Endothelial cell of umbilical vein (primary cell): Measurements from ENCODE around the gene ZBTB8A. TPM values are rescaled to one million over a fixed set of nuclear protein-coding genes. Genes with fewer than 3 reads are reported as not detected.

Experiments used
- BruUV-seq: library from RNA; stranded (reverse); fragments of 400-500 nt; replicated peaks from 2 replicates; lab custom pipeline; 2021; lab: Mats Ljungman, UMichigan
- CTCF ChIA-PET: fragments of 300-600, 350-600 bp; sonication (Branson Sonifier 250); formaldehyde crosslinking; loops from one replicate; lab custom pipeline; 2021; ENCODE audit warnings: antibody characterized with exemption, inconsistent platforms; lab: Charles Lee
- POLR2A ChIA-PET: fragments of 300-600, 350-600 bp; sonication (Branson Sonifier 250); formaldehyde crosslinking; loops from one replicate; lab custom pipeline; 2021; ENCODE audit warnings: antibody characterized with exemption, inconsistent platforms; lab: Charles Lee
- DNase-seq: peaks from one replicate; pipeline ENCODE4 v3.0.0-alpha.2; 2011; ENCODE audit warnings: low read depth, low spot score
- FAIRE-seq: peaks from 2 replicates; lab custom pipeline; 2011; peaks lifted over from hg19 to GRCh38; lab: Jason Lieb, UNC
- H2AFZ ChIP-seq: 2 replicates; pipeline ENCODE4 v1.6.0; 2012; ENCODE audit warnings: low read depth, low read length, control low read depth, inconsistent platforms
- H3K27ac ChIP-seq: 2 replicates; pipeline ENCODE4 v1.5.1; 2011; ENCODE audit warnings: low read depth, mild to moderate bottlenecking, control low read depth, low read length, moderate library complexity; ENCODE audit not compliant: insufficient read depth
- H3K27me3 ChIP-seq, 2 experiments: 2 replicates each; pipeline versions ENCODE4 v1.6.0 to v1.6.1; 2011; ENCODE audit warnings: low read length in 2 of 2, mixed read lengths in 1 of 2; ENCODE audit not compliant: control insufficient read depth in 2 of 2, insufficient read depth in 2 of 2
- H3K36me3 ChIP-seq, 2 experiments: 2 replicates in 1 of 2; 3 replicates in 1 of 2; pipeline ENCODE4 v1.5.1; 2011; ENCODE audit warnings: low read length in 2 of 2, mild to moderate bottlenecking in 1 of 2, moderate library complexity in 1 of 2; ENCODE audit not compliant: control insufficient read depth in 2 of 2, insufficient read depth in 2 of 2; ENCODE audit errors: extremely low read depth in 1 of 2
- H3K4me1 ChIP-seq: 3 replicates; pipeline ENCODE4 v1.5.1; 2011; ENCODE audit warnings: mild to moderate bottlenecking, low read length; ENCODE audit not compliant: control insufficient read depth, insufficient read depth; ENCODE audit errors: extremely low read depth
- H3K4me2 ChIP-seq: 2 replicates; pipeline ENCODE4 v1.6.1; 2011; ENCODE audit warnings: low read length, control low read depth, mixed read lengths; ENCODE audit not compliant: insufficient read depth
- H3K4me3 ChIP-seq, 3 experiments: fragments of 200-600 bp in 1 of 3; sonication (generic), shearing (Covaris generic) in 1 of 3; replicated peaks in 1 of 3; 2 replicates each; pipeline ENCODE4 v1.5.1; 2011 to 2016; ENCODE audit warnings: control low read depth in 3 of 3, low read length in 3 of 3, mild to moderate bottlenecking in 2 of 3, inconsistent platforms in 1 of 3, low read depth in 1 of 3, moderate library complexity in 1 of 3; ENCODE audit not compliant: insufficient read depth in 1 of 3
- H3K79me2 ChIP-seq: 2 replicates; pipeline ENCODE4 v1.6.0; 2012; ENCODE audit warnings: low read length, inconsistent platforms; ENCODE audit not compliant: control insufficient read depth, insufficient read depth
- H3K9ac ChIP-seq: replicated peaks from 2 replicates; pipeline ENCODE3; 2011; ENCODE audit warnings: low read length, control low read depth; ENCODE audit not compliant: insufficient read depth; ENCODE audit errors: extremely low read depth
- H3K9me1 ChIP-seq: replicated peaks from 3 replicates; pipeline ENCODE4 v1.6.0; 2011; ENCODE audit warnings: mild to moderate bottlenecking, low read length; ENCODE audit not compliant: control insufficient read depth, insufficient read depth; ENCODE audit errors: extremely low read depth
- H3K9me3 ChIP-seq: replicated peaks from 2 replicates; pipeline ENCODE4 v1.5.1; 2012; ENCODE audit warnings: low read length, inconsistent platforms; ENCODE audit not compliant: control insufficient read depth, insufficient read depth
- H4K20me1 ChIP-seq: replicated peaks from 2 replicates; pipeline ENCODE3; 2011; ENCODE audit warnings: mild to moderate bottlenecking, low read length; ENCODE audit not compliant: control insufficient read depth, insufficient read depth; ENCODE audit errors: extremely low read depth
- EZH2 ChIP-seq: IDR thresholded peaks from 2 replicates; pipeline ENCODE4 v1.6.1; 2012; ENCODE audit warnings: borderline replicate concordance, low read depth, mild to moderate bottlenecking, moderate library complexity, low read length, inconsistent platforms; ENCODE audit not compliant: severe bottlenecking
- FOS ChIP-seq: IDR thresholded peaks from 2 replicates; pipeline ENCODE4 v1.6.1; 2011; ENCODE audit warnings: mild to moderate bottlenecking, low read length, moderate library complexity, borderline replicate concordance; ENCODE audit not compliant: insufficient read depth
- GATA2 ChIP-seq: IDR thresholded peaks from 2 replicates; pipeline ENCODE4 v1.7.0; 2011; ENCODE audit warnings: low read depth, mild to moderate bottlenecking, moderate library complexity, mixed read lengths, low read length; ENCODE audit not compliant: insufficient read length, insufficient read depth
- JUN ChIP-seq: IDR thresholded peaks from 2 replicates; pipeline ENCODE4 v1.6.1; 2011; ENCODE audit warnings: borderline replicate concordance, low read depth; ENCODE audit not compliant: insufficient read length, insufficient read depth
- MYC ChIP-seq: IDR thresholded peaks from one replicate; pipeline ENCODE4 v1.6.1; 2011; ENCODE audit warnings: mild to moderate bottlenecking, low read depth, low read length
- POLR2A ChIP-seq: IDR thresholded peaks from 2 replicates; pipeline ENCODE4 v1.6.1; 2012; ENCODE audit warnings: low read depth, mild to moderate bottlenecking, control low read depth, low read length
- POLR2AphosphoS5 ChIP-seq: IDR thresholded peaks from 2 replicates; pipeline ENCODE4 v1.6.1; 2012; ENCODE audit warnings: low read depth, mild to moderate bottlenecking, control low read depth, low read length, moderate library complexity; ENCODE audit not compliant: insufficient read depth
- dilution Hi-C: fragments of 300-500 bp; cut with MboI; formaldehyde crosslinking; loops from one replicate; pipeline ENCODE4 v1.15.0; 2019; ENCODE audit warnings: low sequenced_read_pairs; ENCODE audit not compliant: extremely low pct_ligation_motif_present
- intact Hi-C: fragments of 100-400 bp; cut with micrococcal nuclease; formaldehyde crosslinking; loops from one replicate; pipeline ENCODE4 v1.10.0; 2022
- polyA plus RNA-seq, 4 experiments: library from polyadenylated mRNA; depleted of rRNA in 3 of 4; stranded (reverse) in 3 of 4; unstranded in 1 of 4; fragments of >200 nt; gene quantifications; 2 replicates each; pipeline versions ENCODE4 v1.2.1 to v1.2.3, GENCODE V29; 2011 to 2012; ENCODE audit warnings: missing spikeins in 1 of 4
- total RNA-seq: library from RNA; stranded (reverse); gene quantifications from 2 replicates; pipeline ENCODE4 v1.2.3, GENCODE V29; 2021
- TF ChIP-seq, protein P1 (sequence below): IDR thresholded peaks from 2 replicates; pipeline ENCODE4 v1.6.1; 2011; ENCODE audit not compliant: insufficient read depth, insufficient read length
- TF ChIP-seq, protein P2 (sequence below), 2 donors: IDR thresholded peaks; 1 replicate in 1 of 2; 2 replicates in 1 of 2; pipeline ENCODE4 v1.5.1; 2011; ENCODE audit warnings: low read length in 2 of 2, mild to moderate bottlenecking in 2 of 2, moderate library complexity in 2 of 2, control low read depth in 1 of 2, inconsistent platforms in 1 of 2, low read depth in 1 of 2; ENCODE audit not compliant: insufficient read depth in 1 of 2; ENCODE audit errors: extremely low read depth in 1 of 2

The ZBTB8A gene
- total and polyA plus RNA-seq, 2 donors (not counting 3 experiments of a cell fraction or from before 2014, with no cell fraction given): 3.1 to 9.6 TPM

DNA sequence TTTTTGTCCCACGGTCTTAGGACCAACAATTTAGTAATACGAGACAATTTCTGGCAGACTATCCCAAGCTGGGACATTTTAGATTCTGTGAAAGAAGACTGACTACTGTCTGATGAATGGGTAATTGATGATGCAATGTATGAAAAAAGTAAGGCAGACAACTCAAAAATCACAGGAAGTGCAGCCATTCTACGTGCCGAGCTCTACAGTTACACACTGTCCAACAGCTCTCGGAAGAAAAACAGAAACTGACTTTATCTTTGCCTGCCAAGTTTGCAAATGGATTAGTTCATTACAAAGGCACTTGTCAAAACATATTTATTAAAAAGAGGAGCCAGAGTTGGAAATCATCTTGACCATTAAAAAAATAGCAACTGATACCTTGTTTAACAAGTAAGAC is 43.1 kb upstream of the ZBTB8A start:
- peak overlapping the region; percentile 97 for H2AFZ ChIP-seq
- peak overlapping the region in 1 of 3 experiments; percentile 41 for H3K4me3 ChIP-seq
- FAIRE-seq: peak; percentile 89
- no peaks in the 10 kb centered on the region for H4K20me1 ChIP-seq
- H3K9me1 ChIP-seq: no peaks in the 10 kb centered on the region
- POLR2A ChIA-PET: no interaction called here
- peak overlapping the region; percentile 29 for H3K9ac ChIP-seq
- no peaks in the 10 kb centered on the region for H3K9me3 ChIP-seq
- DNase-seq: peak; percentile 74
- TF ChIP-seq GATA2 (no peak), JUN (no peak), EZH2 (no peak), POLR2AphosphoS5 (no peak), POLR2A (no peak), FOS (no peak)
- TF ChIP-seq, protein P1, sequence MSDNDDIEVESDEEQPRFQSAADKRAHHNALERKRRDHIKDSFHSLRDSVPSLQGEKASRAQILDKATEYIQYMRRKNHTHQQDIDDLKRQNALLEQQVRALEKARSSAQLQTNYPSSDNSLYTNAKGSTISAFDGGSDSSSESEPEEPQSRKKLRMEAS: no peak
- H3K27me3 ChIP-seq: no peaks in the 10 kb centered on the region
- H3K36me3 ChIP-seq: no peaks in the 10 kb centered on the region
- dilution Hi-C loops: no loop called here
- no peaks in the 10 kb centered on the region for H3K79me2 ChIP-seq
- H3K4me1 ChIP-seq: peaks cover 18% of the 10 kb centered on the region
- CTCF ChIA-PET: interaction anchor here (0.6 to 1.5 kb wide), 6 partner anchors 8 to 47 kb away, joined by 3 to 5 read pairs (median 4); partner anchors contain the start of gene ZBTB8B
- intact Hi-C loops: no loop called here
- H3K27ac ChIP-seq: peak overlapping the region; percentile 32
- H3K4me2 ChIP-seq: peak overlapping the region; percentile 93
- BruUV-seq: no TSS peak

DNA sequence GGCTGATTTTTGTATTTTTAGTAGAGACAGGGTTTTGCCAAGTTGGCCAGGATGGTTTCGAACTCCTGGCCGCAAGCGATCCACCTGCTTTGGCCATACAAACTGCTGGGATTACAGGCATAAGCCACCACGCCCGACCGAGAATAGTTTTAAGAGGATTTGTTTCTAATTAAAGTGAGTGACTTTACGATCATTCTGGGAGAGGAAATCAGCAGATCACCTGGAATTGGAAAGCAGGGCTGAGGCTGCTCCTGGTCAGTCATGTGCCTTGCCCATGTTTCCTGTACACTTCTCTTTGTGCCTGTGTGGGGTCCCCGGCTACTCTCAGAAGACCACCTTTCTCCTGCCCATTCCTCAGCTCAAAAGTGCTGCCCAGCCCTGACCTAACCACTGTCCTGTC is 40.5 kb upstream of the ZBTB8A start:
- POLR2A ChIA-PET: interaction anchor here (0.6 to 1.3 kb wide), 2 partner anchors 19 to 44 kb away, joined by 5 to 6 read pairs; no protein-coding TSS in a partner anchor
- intact Hi-C loops: no loop called here

More for the DNA sequence above, 40.5 kb upstream of the ZBTB8A start:
- no peak overlapping the region for H3K4me3 ChIP-seq
- dilution Hi-C loops: no loop called here
- no peaks in the 10 kb centered on the region for H3K79me2 ChIP-seq
- no peak overlapping the region for H3K27ac ChIP-seq
- no peaks in the 10 kb centered on the region for H4K20me1 ChIP-seq
- CTCF ChIA-PET: interaction anchor here (1.9 kb wide), 1 partner anchor 22 kb away, joined by 4 read pairs; no protein-coding TSS in a partner anchor
- no peak overlapping the region for H2AFZ ChIP-seq
- peaks cover 30% of the 10 kb centered on the region for H3K4me1 ChIP-seq
- no peaks in the 10 kb centered on the region for H3K27me3 ChIP-seq
- FAIRE-seq (no peak), DNase-seq (no peak)
- no peaks in the 10 kb centered on the region for H3K9me1 ChIP-seq
- no peak overlapping the region for H3K9ac ChIP-seq
- no peaks in the 10 kb centered on the region for H3K36me3 ChIP-seq
- no TSS peak for BruUV-seq
- H3K9me3 ChIP-seq: no peaks in the 10 kb centered on the region
- H3K4me2 ChIP-seq: no peak overlapping the region
- TF ChIP-seq POLR2AphosphoS5 (no peak), GATA2 (no peak), EZH2 (no peak), JUN (no peak), MYC (no peak), FOS (no peak), POLR2A (no peak)
- TF ChIP-seq, protein P2, sequence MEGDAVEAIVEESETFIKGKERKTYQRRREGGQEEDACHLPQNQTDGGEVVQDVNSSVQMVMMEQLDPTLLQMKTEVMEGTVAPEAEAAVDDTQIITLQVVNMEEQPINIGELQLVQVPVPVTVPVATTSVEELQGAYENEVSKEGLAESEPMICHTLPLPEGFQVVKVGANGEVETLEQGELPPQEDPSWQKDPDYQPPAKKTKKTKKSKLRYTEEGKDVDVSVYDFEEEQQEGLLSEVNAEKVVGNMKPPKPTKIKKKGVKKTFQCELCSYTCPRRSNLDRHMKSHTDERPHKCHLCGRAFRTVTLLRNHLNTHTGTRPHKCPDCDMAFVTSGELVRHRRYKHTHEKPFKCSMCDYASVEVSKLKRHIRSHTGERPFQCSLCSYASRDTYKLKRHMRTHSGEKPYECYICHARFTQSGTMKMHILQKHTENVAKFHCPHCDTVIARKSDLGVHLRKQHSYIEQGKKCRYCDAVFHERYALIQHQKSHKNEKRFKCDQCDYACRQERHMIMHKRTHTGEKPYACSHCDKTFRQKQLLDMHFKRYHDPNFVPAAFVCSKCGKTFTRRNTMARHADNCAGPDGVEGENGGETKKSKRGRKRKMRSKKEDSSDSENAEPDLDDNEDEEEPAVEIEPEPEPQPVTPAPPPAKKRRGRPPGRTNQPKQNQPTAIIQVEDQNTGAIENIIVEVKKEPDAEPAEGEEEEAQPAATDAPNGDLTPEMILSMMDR (IDR thresholded peaks at IDR 0.05; ENCODE audit: extremely low read depth in 1 of 2, insufficient read depth in 1 of 2, low read depth in 1 of 2, low read length in 2 of 2): no peak
- TF ChIP-seq, protein P1: no peak
